HL-60 (cell line): Measurements from ENCODE around the gene DNAH17.

ENCODE experiments used
- GABPA ChIP-seq: IDR thresholded peaks from 2 replicates; pipeline ENCODE4 v1.6.1; 2012; ENCODE audit warnings: low read depth
- POLR2AphosphoS5 ChIP-seq: IDR thresholded peaks from 2 replicates; pipeline ENCODE4 v1.6.1; 2012; ENCODE audit warnings: low read depth
- TF ChIP-seq, protein P1 (sequence below): IDR thresholded peaks from one replicate; pipeline ENCODE4 v1.5.1; 2011; ENCODE audit warnings: low read length, control low read depth, inconsistent platforms; ENCODE audit not compliant: insufficient read depth

DNA sequence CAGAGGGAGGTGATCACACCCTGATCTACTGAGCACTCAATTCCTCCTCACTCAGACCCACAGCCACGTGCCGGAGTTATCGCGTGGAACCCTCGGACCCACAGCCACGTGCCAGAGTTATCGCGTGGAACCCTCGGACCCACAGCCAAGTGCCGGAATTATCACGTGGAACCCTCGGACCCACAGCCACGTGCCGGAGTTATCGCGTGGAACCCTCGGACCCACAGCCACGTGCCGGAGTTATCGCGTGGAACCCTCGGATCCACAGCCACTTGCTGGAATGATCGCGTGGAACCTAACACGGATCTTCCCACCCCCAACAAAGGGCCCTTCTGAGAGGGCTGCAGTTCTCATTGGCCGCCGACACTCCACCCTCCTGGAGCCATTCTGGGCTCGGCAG is 101.0 kb downstream of the DNAH17 start:
- TF ChIP-seq, protein P1, sequence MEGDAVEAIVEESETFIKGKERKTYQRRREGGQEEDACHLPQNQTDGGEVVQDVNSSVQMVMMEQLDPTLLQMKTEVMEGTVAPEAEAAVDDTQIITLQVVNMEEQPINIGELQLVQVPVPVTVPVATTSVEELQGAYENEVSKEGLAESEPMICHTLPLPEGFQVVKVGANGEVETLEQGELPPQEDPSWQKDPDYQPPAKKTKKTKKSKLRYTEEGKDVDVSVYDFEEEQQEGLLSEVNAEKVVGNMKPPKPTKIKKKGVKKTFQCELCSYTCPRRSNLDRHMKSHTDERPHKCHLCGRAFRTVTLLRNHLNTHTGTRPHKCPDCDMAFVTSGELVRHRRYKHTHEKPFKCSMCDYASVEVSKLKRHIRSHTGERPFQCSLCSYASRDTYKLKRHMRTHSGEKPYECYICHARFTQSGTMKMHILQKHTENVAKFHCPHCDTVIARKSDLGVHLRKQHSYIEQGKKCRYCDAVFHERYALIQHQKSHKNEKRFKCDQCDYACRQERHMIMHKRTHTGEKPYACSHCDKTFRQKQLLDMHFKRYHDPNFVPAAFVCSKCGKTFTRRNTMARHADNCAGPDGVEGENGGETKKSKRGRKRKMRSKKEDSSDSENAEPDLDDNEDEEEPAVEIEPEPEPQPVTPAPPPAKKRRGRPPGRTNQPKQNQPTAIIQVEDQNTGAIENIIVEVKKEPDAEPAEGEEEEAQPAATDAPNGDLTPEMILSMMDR = no peak
- TF ChIP-seq POLR2AphosphoS5 (no peak), GABPA (no peak)
